Measurements from ENCODE around the gene MAPK8IP1.
A peak's percentile ranks its signal among the peaks of the same experiment; 100 is the strongest.

The MAPK8IP1 gene

GRCh38 chr11:45921561-45922424, 36.3 kb downstream of the MAPK8IP1 start:
- no peak for FAIRE-seq
- no peak for DNase-seq (ENCODE audit: extremely low spot score, insufficient read length, low read depth)

- DNase-seq (ENCODE audit: extremely low spot score, insufficient read length, low read depth) = no peak
Observed at GRCh38 chr11:45922425-45923082, 37.1 kb downstream of the MAPK8IP1 start, which contains the start of gene LARGE2. LARGE2 (plus strand) TSS chr11:45922656; CDS start chr11:45922883, 227 bp downstream.

DNA sequence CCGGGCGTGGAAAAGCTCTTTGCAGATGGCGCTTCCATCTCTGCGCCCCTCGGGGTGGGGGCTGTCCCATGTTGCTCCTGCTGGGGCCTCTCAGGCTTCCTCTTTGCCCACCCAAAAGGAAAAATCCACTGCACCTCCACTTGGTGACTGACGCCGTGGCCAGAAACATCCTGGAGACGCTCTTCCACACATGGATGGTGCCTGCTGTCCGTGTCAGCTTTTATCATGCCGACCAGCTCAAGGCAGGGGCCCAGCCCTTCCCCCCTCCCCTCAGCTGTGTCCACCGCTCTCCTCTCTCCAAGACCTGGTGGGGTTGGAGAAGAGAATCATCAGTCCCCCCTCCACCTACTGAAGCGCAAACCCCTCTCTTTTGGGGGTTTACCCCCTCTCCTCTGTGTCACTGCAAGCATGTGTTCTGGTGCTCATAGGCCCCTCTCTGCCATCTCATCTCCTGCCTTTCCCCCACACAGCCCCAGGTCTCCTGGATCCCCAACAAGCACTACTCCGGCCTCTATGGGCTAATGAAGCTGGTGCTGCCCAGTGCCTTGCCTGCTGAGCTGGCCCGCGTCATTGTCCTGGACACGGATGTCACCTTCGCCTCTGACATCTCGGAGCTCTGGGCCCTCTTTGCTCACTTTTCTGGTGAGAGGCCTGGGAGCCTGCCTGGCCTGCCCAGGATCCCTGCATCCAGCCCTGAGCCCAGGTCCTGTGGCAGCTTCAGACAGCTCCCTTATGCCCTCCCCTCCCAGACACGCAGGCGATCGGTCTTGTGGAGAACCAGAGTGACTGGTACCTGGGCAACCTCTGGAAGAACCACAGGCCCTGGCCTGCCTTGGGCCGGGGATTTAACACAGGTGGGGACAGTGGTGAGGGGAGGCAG, 38.8 kb downstream of the MAPK8IP1 start:
- FAIRE-seq (no peak), DNase-seq (ENCODE audit: extremely low spot score, insufficient read length, low read depth) (no peak)

More at GRCh38 chr11:45922425-45923082, 37.1 kb downstream of the MAPK8IP1 start, which contains the start of gene LARGE2:
- no peak for FAIRE-seq

DNA sequence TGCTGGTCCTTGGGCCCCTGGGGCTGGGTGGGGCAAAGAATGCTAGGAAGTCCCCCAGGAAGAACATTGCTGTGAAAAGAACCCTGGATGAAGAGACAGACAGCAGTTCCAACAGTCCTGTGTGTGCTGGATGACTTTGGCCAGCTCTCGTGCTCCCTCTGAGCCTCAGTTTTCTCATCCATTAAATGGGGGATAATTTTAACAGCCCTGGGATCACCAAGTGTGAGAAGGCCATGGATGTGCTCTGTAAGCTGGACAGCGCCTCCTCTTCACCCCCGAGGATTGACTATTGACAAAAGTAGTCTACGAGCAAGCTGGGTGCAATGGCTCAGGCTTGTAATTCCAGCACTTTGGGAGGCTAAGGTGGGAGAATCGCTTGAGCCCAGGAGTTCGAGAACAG, 39.5 kb downstream of the MAPK8IP1 start:
- DNase-seq (ENCODE audit: extremely low spot score, insufficient read length, low read depth) = no peak
- FAIRE-seq = no peak

DNA sequence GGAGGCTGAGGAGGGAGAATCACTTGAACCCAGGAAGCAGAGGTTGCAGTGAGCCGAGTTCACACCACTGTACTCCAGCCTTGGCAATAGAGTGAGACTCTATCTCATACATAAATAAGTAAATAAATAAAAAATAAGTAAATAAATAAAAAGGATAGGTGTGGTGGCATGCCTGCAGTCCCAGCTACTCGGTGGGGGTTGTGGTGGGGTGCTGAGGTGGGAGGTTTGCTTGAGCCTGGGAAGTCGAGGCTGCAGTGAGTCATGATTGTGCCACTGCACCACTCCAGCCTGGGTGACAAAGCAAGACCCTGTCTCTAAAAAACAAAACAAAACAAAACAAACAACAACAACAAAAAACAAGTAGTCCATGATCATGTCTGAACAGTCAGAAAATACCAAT, 40.1 kb downstream of the MAPK8IP1 start:
- FAIRE-seq (no peak), DNase-seq (ENCODE audit: extremely low spot score, insufficient read length, low read depth) (no peak)

DNA sequence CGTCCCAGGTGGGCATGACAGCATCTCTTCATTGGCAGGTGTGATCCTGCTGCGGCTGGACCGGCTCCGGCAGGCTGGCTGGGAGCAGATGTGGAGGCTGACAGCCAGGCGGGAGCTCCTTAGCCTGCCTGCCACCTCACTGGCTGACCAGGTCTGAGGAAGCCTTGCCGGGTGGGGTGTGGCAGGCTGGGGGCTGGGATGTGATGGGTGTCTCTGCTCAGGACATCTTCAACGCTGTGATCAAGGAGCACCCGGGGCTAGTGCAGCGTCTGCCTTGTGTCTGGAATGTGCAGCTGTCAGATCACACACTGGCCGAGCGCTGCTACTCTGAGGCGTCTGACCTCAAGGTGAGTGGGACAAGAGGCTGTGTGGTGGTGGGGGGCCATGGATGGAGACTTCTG, 40.5 kb downstream of the MAPK8IP1 start:
- DNase-seq (ENCODE audit: extremely low spot score, insufficient read length, low read depth) (no peak), FAIRE-seq (no peak)

DNA sequence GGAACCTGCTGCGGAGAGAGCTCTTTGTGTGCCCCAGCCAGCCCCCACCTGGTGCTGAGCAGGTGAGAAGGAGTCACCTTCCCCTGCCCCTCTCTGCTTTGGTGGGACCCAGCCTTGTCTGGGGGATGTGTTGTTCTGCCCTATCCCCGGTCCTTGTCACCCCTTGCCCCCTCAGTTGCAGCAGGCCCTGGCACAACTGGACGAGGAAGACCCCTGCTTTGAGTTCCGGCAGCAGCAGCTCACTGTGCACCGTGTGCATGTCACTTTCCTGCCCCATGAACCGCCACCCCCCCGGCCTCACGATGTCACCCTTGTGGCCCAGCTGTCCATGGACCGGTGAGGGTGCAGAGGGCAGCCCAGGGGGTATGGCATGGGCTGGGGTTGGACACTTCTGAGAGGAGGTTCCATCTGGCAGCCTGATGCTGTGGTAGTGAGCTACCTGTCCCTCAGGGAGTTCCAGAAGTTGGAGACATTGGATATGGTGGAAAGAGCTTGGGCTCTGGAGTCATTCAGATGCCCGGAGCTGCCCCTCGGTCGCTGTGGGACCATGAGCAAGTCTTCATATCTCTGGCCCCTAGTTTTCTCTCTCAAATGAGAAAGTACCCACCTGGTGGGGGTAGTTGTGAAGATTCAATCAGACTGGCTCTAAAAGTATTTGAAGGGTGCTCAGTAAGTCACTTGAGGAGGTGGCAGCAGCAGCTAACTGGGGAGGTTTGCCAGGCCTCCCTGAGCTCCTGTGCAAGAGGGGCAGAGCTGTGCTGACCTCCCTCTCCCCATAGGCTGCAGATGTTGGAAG, 41.3 kb downstream of the MAPK8IP1 start:
- DNase-seq (ENCODE audit: extremely low spot score, insufficient read length, low read depth) (no peak), FAIRE-seq (no peak)

DNA sequence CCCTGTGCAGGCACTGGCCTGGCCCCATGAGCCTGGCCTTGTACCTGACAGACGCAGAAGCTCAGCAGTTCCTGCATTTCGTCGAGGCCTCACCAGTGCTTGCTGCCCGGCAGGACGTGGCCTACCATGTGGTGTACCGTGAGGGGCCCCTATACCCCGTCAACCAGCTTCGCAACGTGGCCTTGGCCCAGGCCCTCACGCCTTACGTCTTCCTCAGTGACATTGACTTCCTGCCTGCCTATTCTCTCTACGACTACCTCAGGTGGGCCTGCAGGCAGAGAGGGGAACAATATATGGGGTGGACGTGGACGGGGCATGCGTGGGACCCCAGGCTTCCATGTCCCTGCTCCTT, 41.9 kb downstream of the MAPK8IP1 start:
- no peak for FAIRE-seq
- DNase-seq (ENCODE audit: extremely low spot score, insufficient read length, low read depth) = no peak

DNA sequence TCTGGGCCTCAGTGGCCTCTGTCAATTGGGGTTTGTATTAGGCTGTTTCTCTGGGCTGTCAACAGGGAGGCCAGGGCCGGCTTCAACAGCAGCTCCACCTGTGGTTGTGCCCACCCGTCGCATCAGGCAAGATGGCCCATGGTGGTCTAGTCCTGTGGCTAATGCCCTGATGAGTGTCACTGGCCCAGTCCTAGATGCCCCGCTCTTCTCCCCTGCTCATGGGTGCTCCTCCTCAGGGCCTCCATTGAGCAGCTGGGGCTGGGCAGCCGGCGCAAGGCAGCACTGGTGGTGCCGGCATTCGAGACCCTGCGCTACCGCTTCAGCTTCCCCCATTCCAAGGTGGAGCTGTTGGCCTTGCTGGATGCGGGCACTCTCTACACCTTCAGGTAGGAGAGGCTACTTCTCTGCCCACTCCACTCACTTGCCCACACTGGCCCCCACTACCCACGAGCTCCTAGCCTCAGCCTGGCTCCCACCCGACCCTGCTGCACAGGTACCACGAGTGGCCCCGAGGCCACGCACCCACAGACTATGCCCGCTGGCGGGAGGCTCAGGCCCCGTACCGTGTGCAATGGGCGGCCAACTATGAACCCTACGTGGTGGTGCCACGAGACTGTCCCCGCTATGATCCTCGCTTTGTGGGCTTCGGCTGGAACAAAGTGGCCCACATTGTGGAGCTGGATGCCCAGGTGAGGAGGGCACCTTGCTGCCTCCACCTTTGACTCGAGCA, 42.4 kb downstream of the MAPK8IP1 start:
- no peak for FAIRE-seq
- no peak for DNase-seq (ENCODE audit: extremely low spot score, insufficient read length, low read depth)

DNA sequence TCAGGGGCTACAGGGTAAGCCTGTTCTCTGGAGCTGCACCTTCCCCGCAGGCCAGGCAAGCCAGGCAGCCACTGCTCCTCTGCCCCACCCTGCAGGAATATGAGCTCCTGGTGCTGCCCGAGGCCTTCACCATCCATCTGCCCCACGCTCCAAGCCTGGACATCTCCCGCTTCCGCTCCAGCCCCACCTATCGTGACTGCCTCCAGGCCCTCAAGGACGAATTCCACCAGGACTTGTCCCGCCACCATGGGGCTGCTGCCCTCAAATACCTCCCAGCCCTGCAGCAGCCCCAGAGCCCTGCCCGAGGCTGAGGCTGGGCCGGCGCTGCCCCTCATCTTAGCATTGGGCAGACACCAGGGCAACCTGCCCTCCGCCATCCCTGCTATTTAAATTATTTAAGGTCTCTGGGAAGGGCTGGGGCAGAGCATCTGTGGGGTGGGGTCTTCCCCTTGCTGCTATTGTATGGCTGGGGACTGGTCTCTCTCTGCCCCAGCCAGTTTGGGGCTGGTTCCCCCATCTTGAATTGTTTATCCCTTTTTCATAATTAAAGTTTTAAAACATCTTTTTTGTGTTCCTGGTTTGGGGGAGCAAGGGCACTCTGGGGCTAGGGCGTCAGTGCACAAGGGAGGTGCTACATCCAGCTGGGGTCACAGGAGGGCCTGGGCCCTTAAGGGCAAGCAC, 43.2 kb downstream of the MAPK8IP1 start:
- DNase-seq (ENCODE audit: extremely low spot score, insufficient read length, low read depth) = no peak

DNA sequence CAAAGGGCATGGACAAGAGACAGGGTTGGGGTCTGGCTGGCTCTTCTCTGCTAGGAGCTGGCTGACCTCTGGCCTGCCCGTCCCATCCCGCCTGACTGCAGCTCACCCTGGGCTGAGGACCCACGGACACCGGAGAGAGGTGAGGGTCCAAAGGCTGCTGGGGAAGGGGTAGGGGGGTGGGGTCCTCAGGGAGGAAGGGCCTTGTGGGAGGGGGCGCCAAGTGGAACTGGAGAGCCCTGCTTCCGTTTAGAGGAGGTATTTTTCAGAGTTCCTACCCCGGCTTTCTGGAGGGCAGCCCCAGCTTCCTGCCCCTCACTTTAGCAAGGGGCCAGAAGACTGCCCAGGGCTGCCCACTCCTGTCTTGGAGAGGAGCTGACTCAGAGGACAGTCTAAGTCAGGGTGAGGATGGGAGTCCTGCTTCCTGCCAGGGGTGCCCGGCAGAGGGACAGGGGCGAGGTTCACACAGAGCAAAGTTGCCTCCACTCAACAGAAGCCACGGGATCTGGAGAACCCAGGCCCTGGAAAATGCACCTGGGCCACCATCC, 44.1 kb downstream of the MAPK8IP1 start:
- FAIRE-seq = peak; percentile 15

More for the DNA sequence above, 43.2 kb downstream of the MAPK8IP1 start:
- FAIRE-seq = no peak

GRCh38 chr11:45930031-45930794, 44.8 kb downstream of the MAPK8IP1 start:
- FAIRE-seq = peak; percentile 99
- peak; percentile 88 for DNase-seq (ENCODE audit: extremely low spot score, insufficient read length, low read depth)

More for the DNA sequence above, 44.1 kb downstream of the MAPK8IP1 start:
- no peak for DNase-seq (ENCODE audit: extremely low spot score, insufficient read length, low read depth)

- FAIRE-seq (no peak), DNase-seq (ENCODE audit: extremely low spot score, insufficient read length, low read depth) (no peak)
Observed at GRCh38 chr11:45930951-45931570, 45.6 kb downstream of the MAPK8IP1 start.

DNA sequence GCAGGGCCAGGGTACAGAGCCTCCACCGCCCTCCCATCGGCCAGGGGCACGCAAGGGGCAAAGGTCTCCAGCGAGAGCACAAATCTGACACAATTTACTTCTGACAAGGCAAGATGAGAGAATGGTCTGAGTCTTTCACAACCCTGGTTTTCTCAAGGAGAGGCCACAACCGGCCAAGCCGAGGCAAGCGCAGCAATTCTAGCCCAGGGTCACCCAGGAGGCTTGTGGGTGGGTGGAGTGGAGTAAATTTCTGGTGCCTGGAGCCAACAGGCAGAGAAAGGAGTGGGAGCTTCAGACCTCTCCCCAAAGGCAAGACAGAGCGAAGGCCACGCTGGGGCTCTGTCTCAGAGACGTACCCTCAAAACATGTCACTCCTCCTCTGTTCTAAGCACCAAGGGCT, 46.3 kb downstream of the MAPK8IP1 start:
- DNase-seq (ENCODE audit: extremely low spot score, insufficient read length, low read depth) = no peak
- FAIRE-seq = no peak

DNA sequence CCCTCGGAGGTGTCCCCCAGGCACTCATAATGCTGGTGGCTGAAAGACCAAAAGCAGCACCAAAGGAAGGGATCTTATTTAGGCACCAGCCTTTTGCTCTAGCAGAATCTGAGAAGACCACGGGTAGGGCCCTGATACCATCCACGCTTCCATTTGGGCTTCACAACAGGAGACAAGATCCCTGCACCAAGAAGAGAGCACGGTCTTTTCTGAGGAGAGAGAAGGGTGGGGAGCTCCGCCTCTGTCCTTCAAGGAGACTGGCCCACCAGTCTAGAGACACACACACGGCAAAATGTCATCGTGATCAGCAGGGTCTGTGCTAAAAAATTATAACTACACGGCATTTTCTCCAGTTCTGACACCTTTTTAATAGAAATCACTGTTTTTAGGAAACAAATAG, 46.8 kb downstream of the MAPK8IP1 start:
- no peak for DNase-seq (ENCODE audit: extremely low spot score, insufficient read length, low read depth)

DNA sequence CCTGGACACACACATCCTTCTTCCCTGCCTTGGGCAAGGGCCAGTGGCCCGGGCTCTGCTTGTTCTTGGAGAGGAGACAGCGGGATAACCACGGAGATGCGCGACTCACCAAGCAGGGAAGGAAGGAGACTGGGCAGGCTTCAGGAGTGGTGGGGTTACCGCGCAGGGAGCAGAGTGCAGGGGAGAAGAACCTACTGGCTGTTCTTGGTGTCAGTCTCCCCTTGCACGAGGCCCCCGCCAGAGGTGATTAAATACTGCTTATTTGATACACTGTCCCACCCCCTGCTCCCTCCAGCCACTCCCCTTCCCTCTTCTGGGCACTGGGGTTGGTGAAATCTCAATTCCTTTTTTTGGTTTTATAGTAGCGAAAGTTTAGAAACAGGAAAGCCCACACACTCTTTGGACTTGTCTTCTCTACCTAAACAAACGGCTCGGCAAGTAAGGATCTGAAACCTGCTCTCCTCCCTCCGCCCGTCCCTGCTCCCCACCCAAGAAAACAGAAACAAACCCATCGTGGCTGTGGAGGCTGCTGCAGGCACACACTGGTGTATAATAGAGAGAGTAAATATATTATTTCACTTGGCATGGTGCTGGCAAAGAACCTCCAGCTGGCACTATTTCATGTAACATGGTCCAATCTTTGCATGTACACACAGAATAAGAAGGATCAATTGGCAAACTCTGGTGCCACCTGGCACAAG, 47.8 kb downstream of the MAPK8IP1 start:
- DNase-seq (ENCODE audit: extremely low spot score, insufficient read length, low read depth) (no peak), FAIRE-seq (peak; percentile 26)

More for the DNA sequence above, 46.8 kb downstream of the MAPK8IP1 start:
- FAIRE-seq = no peak
